ENCODE measurements around the gene AP2M1. TPM values are rescaled to one million over a fixed set of nuclear protein-coding genes. Genes with fewer than 3 reads are reported as not detected.

Gene AP2M1
- total and polyA plus RNA-seq, 2 donors (not counting 3 experiments of a cell fraction or from before 2014, with no cell fraction given), result 431 to 602 TPM

DNA sequence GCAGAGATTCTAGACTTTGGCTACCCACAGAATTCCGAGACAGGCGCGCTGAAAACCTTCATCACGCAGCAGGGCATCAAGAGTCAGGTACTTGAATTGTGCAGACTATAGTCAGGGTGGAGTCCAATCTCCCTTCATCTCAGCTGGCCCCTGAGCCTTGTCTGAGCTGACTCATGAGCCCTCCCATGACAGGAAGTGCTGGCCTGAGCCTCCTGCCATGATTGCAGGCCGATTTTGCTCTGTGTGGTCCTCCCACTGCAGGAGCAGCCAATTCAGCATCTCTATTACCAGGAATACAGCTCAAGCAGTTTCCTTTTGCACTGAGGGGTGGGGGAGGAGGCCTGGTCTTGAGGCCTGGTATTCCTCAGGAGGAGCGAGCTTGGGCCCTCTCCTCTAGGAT lies 5.5 kb downstream of the AP2M1 start:
- Histone ChIP-seq H3K36me3 (ENCODE audit: control insufficient read depth in 2 of 2, extremely low read depth in 1 of 2, insufficient read depth in 2 of 2, low read length in 2 of 2) (peaks cover 42 to 57% of the 10 kb centered on the region in 2 experiments), H3K79me2 (ENCODE audit: control insufficient read depth, insufficient read depth, low read length) (peaks cover 37% of the 10 kb centered on the region), H3K9ac (replicated peaks; ENCODE audit: extremely low read depth, insufficient read depth, low read length) (no peak overlapping the region), H4K20me1 (replicated peaks; ENCODE audit: control insufficient read depth, extremely low read depth, insufficient read depth, low read length) (no peaks in the 10 kb centered on the region), H3K9me3 (replicated peaks; ENCODE audit: control insufficient read depth, insufficient read depth, low read length) (no peaks in the 10 kb centered on the region), H2AFZ (ENCODE audit: low read depth, low read length) (no peak overlapping the region), H3K9me1 (replicated peaks; ENCODE audit: control insufficient read depth, extremely low read depth, insufficient read depth, low read length) (no peaks in the 10 kb centered on the region), H3K4me1 (ENCODE audit: control insufficient read depth, extremely low read depth, insufficient read depth, low read length) (peaks cover 30% of the 10 kb centered on the region), H3K4me2 (ENCODE audit: insufficient read depth, low read length) (no peak overlapping the region), H3K4me3 (replicated peaks in 1 of 3; ENCODE audit: insufficient read depth in 1 of 3, low read depth in 1 of 3, low read length in 3 of 3) (no peak overlapping the region), H3K27ac (ENCODE audit: insufficient read depth, low read depth, low read length) (no peak overlapping the region), H3K27me3 (ENCODE audit: control insufficient read depth in 2 of 2, insufficient read depth in 2 of 2, low read length in 2 of 2) (no peaks in the 10 kb centered on the region)
- intact Hi-C loops (cut with micrococcal nuclease), result no loop called here
- TF ChIP-seq GATA2 (IDR thresholded peaks at IDR 0.05; ENCODE audit: insufficient read depth, insufficient read length, low read depth, low read length) (no peak), FOS (IDR thresholded peaks at IDR 0.05; ENCODE audit: borderline replicate concordance, insufficient read depth, low read length) (peak; percentile 57)
- FAIRE-seq (peak; percentile 92), DNase-seq (ENCODE audit: low read depth, low spot score) (peak; percentile 37)
- ChIA-PET POLR2A (no interaction called here), CTCF (interaction anchor here (2.1 kb wide), 1 partner anchor 47 kb away, joined by 7 read pairs; no protein-coding TSS in a partner anchor)
- BruUV-seq (replicated peaks), result no TSS peak
- dilution Hi-C loops (cut with MboI; ENCODE audit: extremely low pct_ligation_motif_present, low sequenced_read_pairs), result no loop called here

- CTCF ChIA-PET, result interaction anchor here (1.4 to 1.5 kb wide), 2 partner anchors 46 to 263 kb away, joined by 3 read pairs; no protein-coding TSS in a partner anchor
- Histone ChIP-seq H3K9me3 (replicated peaks; ENCODE audit: control insufficient read depth, insufficient read depth, low read length) (no peaks in the 10 kb centered on the region), H3K4me3 (replicated peaks in 1 of 3; ENCODE audit: insufficient read depth in 1 of 3, low read depth in 1 of 3, low read length in 3 of 3) (no peak overlapping the region), H4K20me1 (replicated peaks; ENCODE audit: control insufficient read depth, extremely low read depth, insufficient read depth, low read length) (no peaks in the 10 kb centered on the region), H3K4me2 (ENCODE audit: insufficient read depth, low read length) (no peak overlapping the region), H3K27me3 (ENCODE audit: control insufficient read depth in 2 of 2, insufficient read depth in 2 of 2, low read length in 2 of 2) (no peaks in the 10 kb centered on the region), H3K9me1 (replicated peaks; ENCODE audit: control insufficient read depth, extremely low read depth, insufficient read depth, low read length) (no peaks in the 10 kb centered on the region), H3K79me2 (ENCODE audit: control insufficient read depth, insufficient read depth, low read length) (peaks cover 31% of the 10 kb centered on the region), H3K4me1 (ENCODE audit: control insufficient read depth, extremely low read depth, insufficient read depth, low read length) (peaks cover 25% of the 10 kb centered on the region), H3K9ac (replicated peaks; ENCODE audit: extremely low read depth, insufficient read depth, low read length) (no peak overlapping the region), H3K27ac (ENCODE audit: insufficient read depth, low read depth, low read length) (no peak overlapping the region), H2AFZ (ENCODE audit: low read depth, low read length) (no peak overlapping the region), H3K36me3 (ENCODE audit: control insufficient read depth in 2 of 2, extremely low read depth in 1 of 2, insufficient read depth in 2 of 2, low read length in 2 of 2) (peaks cover 42 to 57% of the 10 kb centered on the region in 2 experiments)
- intact Hi-C loops (cut with micrococcal nuclease) (no loop called here), dilution Hi-C loops (cut with MboI; ENCODE audit: extremely low pct_ligation_motif_present, low sequenced_read_pairs) (no loop called here)
- TSS peak; percentile 0 for BruUV-seq (replicated peaks)
- POLR2A ChIA-PET, result no interaction called here
- FAIRE-seq (no peak), DNase-seq (ENCODE audit: low read depth, low spot score) (no peak)
- TF ChIP-seq MAX (IDR thresholded peaks at IDR 0.05; ENCODE audit: insufficient read depth, insufficient read length), result no peak
- no peak for TF ChIP-seq FOS (IDR thresholded peaks at IDR 0.05; ENCODE audit: borderline replicate concordance, insufficient read depth, low read length)
- no peak for TF ChIP-seq POLR2A (IDR thresholded peaks at IDR 0.05; ENCODE audit: low read depth, low read length)
- TF ChIP-seq EZH2 (IDR thresholded peaks at IDR 0.05; ENCODE audit: borderline replicate concordance, low read depth, low read length, severe bottlenecking), result no peak
- TF ChIP-seq CTCF (IDR thresholded peaks at IDR 0.05; ENCODE audit: extremely low read depth in 1 of 2, insufficient read depth in 1 of 2, low read depth in 1 of 2, low read length in 2 of 2), result no peak
- TF ChIP-seq GATA2 (IDR thresholded peaks at IDR 0.05; ENCODE audit: insufficient read depth, insufficient read length, low read depth, low read length), result no peak
- TF ChIP-seq JUN (IDR thresholded peaks at IDR 0.05; ENCODE audit: borderline replicate concordance, insufficient read depth, insufficient read length, low read depth), result no peak
- no peak for TF ChIP-seq POLR2AphosphoS5 (IDR thresholded peaks at IDR 0.05; ENCODE audit: insufficient read depth, low read depth, low read length)
Measured at GRCh38 chr3:184181596-184181995, 6.9 kb downstream of the AP2M1 start.

All from endothelial cell of umbilical vein (primary cell).